NCI-H2107 (cell line): ENCODE data around the gene SPINK8.
"Not testable (repeated sequence)": the region's sequence is repeated elsewhere in the genome, so short reads cannot be mapped to it uniquely, and the experiment has no call there.

ENCODE experiments used
- DNase-seq: peaks from one replicate; lab custom pipeline; 2025; lab: John Stamatoyannopoulos, UW

SPINK8 gene

DNA sequence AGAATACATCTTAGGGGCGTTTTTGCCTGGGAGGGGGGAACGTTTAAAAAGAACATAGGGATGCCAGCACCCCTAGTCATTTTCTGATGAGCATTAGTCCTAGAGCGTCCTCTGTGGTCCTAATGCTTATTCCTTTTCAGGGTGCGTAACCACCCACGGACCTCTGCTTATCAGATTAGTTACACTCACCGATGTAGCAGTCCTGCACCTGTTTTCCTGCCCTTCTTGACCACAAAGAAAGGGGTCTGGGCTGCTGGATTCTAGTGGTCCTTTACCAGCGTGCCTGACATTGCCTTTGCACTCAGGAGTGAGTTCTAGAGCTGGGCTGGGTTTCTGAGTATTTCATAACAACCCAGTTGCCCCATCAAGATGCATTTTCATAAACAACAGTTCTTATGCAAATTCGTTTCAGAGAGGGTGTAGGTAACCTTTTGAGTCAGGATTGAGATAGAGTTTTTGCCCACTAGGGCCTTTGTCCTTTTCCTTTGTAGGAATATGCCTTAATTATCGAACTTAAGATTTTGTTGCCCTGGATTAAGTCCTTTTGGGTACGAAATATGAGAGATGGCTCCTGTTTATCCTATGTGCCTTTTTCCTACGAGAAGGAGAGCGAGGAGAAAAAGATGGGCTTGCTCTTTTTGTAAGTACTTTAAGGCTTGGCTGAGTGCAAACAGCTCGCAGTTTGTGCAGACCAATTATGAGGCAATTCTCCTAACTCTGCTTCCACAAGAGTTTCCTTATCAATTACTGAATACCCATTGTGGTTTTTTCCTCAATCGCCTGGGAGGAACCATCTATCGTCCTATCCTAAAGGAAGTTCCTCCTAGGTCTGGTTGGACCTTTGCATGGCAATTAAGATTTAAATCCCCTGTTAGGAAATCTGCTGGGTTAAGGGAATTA is at the start of gene SPINK8:
Gene SPINK8 (minus strand): TSS at position 316 of the 900 bp plus-strand sequence. CDS start 5,320 bp downstream, outside the sequence.
- not testable (repeated sequence) for DNase-seq

DNA sequence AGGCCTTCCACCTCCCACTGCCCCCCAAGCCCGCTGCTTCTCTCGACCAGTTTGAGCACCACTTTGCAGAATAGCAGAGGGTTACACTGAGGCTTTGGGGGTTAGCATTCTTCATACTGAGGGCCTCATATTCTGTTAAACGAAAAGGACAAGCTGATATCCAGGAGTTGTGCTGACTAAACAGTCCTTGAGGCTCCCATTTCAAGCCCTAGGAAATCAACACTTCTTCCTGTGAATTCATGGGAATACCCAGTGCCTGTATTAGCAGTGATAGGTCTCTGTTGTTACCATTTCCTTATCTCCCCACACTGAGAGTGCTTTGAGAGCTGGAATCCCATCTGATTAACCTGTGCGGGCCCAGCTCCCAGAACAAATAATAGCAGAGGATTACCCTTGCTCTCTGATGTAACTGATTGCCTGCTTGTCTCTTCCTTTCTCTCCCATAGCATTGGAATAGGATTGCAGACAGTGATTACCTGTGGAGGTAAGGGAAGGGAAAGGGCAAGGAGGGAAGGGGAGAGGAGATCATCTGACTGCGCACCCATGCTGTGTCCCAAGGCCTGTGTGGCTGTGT is 39.5 kb upstream of the SPINK8 start:
- no peak for DNase-seq

GRCh38 chr3:48372377-48372770 is 38.9 kb upstream of the SPINK8 start:
- DNase-seq = no peak

- no peak for DNase-seq
Measured at GRCh38 chr3:48371651-48372376, 38.4 kb upstream of the SPINK8 start, which contains the start of gene FBXW12. FBXW12 (plus strand) TSS chr3:48372219; CDS start chr3:48372768, 549 bp downstream.

DNA sequence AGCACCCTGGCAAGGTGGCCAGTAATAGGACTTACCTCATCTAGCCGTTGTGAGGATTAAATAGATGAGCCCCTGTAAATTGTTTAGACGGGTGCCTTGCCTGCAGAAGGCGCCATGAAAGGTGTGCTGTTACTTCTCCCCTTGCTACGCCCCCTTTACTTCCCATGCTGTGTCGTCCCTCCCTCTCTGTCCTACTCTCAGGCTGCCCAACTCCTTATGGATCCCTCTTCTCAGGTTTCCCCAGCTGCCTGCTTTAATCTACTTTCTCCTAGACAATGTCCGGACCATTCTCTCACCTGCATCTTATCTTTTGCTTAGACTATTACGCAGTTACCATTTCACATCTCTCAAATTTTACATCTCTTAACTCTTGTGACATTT is 36.9 kb upstream of the SPINK8 start:
- no peak for DNase-seq

DNA sequence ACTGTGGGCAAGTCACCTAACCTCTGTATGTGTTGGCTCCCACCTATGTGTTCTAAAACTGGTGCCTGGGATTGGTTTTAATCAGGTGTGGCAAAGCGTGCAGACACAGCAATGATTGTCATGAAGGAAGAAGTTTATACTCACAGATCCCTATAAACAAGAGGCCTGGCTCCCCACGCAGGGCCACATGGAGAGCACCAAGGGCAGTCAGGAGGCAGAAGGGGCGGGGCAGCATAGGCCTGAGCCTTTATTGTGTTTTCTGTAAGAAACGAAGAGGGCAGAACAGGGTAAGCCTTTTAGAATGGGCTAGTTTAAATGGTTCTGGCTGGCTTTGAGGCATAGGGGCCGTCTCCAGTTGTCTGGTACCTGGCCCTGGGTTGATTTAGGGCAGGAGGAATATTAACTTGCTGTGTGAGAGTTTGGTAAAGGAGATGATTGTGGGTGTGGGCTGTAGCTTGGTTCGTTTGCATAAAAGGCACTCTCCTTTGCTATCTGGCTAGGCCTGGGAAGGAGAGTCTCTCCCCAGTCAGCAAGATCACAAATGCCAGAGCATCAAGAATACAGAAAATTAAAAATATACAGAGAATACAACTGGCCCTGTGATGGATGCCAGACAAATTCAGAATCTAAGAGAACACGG is 36.4 kb upstream of the SPINK8 start:
- DNase-seq = no peak

- peak; percentile 40 for DNase-seq
Measured at GRCh38 chr3:48367201-48367600, 33.7 kb upstream of the SPINK8 start.

GRCh38 chr3:48364840-48365239 is 31.4 kb upstream of the SPINK8 start:
- no peak for DNase-seq

- DNase-seq = no peak
Measured at GRCh38 chr3:48361928-48362327, 28.5 kb upstream of the SPINK8 start.

- no peak for DNase-seq
Measured at GRCh38 chr3:48356419-48356818, 23.0 kb upstream of the SPINK8 start.

DNA sequence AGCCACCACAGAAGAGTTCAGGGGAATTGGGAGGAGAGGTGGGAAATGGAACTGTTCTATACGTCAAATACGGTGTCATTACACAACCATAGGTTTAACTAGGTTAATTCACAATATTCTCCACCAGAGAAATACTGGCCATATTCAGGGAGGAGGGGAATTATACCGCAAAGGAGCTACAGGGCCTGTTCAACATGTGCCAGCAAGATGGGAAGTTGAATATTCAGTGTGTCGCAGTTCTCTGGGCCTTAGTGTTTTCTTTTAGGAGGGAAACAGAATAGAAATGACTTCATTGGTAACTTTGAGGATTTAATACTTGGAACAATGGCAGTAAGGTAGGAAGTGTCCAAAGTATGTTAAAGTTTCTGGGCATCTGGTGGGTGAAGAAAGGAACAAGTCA is 20.5 kb upstream of the SPINK8 start:
- no peak for DNase-seq

- no peak for DNase-seq
Measured at GRCh38 chr3:48352546-48352945, 19.1 kb upstream of the SPINK8 start.

GRCh38 chr3:48347500-48347899 is 14.0 kb upstream of the SPINK8 start:
- no peak for DNase-seq

DNA sequence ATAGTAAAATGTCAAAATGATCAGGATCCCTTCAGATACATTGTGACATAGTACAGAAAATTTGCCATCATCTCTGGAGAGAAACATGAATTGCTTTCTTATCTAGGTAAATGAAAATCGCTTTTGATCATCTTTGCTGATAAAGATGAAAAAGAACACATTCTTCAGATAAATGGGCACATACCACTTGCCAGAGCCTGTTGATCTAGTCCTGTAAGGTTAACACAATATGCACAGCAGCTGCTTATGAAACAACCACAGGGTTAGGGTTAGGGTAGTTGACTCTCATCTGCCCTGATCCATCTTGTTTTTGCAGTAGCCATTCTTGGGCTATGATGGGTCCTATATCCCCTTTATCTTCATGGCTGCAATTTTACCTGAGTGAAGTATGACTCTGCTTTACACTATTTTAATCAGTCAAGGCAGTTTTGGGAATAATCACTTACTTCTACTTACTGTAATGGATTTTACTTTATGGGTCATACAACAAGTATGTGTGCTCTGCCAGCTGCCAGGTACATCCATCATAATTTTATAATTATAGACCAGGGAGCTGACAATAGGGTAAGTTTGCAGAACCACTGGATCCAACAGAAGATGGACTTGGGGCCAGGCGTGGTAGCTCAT is 12.6 kb upstream of the SPINK8 start:
- DNase-seq = no peak

DNA sequence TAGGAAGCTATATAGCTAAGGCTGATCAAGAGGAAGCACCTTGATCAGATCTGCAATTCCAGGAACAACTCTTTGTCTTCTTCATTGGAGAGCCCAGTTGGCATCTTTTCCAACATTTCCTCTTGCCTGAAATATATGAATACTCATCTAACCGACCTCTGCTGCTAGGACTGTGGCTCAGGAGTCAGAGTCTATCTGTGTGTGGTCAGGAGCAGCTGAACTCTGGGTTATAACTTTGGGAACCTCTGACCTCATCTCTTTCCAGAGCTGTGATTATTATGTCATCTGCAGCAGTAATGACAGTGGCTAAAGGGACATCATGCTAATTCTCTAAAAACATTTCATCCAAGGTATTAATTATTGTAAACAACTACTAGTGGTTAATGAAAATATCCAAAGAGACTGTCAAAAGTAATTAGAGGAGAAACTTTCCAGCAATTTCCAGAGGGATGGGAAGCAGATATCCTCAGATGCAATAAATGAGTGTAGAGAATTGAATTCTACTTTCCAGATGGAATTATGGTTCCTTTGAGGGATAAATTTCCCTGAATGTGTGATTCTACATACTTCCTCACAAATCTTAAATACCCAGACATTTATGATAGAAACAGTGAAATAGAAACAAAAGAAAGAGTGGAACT is 11.5 kb upstream of the SPINK8 start:
- DNase-seq = no peak

DNA sequence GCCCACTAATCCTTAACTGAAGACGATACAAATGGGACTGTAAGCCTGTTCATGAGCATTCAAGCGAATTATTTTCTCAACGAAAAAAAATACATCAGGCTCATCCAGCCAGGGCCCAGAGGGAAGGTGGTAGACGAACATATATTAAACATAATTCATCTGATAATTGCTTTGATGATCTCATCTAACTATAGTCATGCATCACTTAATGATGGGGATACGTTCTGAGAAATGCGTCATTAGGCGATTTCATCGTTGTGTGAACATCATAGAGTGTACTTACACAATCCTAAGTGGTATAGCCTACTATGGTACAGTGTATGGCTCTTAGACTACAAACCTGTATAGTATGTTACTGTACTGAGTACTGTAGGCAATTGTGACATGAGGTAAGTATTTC is 10.0 kb upstream of the SPINK8 start:
- DNase-seq = no peak

- DNase-seq = no peak
Measured at GRCh38 chr3:48338635-48339034, 5.2 kb upstream of the SPINK8 start.

DNA sequence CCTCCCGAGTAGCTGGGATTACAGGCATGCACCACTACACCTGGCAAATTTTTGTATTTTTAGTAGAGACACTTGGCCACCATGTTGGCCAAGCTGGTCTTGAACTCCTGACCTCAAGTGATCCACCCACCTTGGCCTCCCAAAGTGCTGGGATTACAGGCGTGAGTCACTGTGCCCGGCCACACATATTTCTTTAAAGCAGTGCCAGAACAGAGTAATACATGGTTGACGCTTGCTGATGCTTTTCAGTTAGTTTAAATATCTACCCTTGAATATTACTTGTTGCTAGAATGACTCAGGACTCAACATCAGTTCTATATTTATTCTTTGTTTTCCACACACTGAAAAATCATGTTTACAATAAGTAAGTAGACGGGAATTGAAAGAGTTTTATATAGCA is 4.1 kb upstream of the SPINK8 start:
- not testable (repeated sequence) for DNase-seq

DNA sequence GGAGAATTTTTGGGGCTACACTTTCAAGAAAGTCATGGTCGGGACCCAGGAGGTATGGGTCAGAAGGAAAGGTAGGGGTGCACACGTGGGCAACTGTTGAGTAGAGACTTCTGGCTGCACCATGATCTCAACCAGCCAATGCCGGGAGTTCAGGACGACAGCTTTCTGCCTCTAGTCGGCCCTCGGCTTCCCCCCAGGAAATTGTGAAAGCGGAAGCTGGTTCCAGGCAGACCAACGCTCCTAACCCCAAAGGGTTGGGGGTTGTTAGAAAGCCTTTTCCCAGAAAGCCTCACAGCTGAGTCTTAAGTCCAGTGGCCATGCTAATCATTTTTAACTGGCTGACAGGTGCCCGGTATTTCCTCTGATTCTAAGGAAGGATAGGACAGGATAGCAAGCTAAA is 1.8 kb upstream of the SPINK8 start:
- not testable (repeated sequence) for DNase-seq

GRCh38 chr3:48334605-48335004 is 1.1 kb upstream of the SPINK8 start:
- no peak for DNase-seq

GRCh38 chr3:48331706-48332435 is 1.6 kb downstream of the SPINK8 start:
- not testable (repeated sequence) for DNase-seq
